ENCODE data around the gene CRNKL1. TPM values are rescaled to one million over a fixed set of nuclear protein-coding genes. Genes with fewer than 3 reads are reported as not detected.

Gene CRNKL1
- total RNA-seq, 4 donors from 2014 or later = 24.9 to 37.7 (median 31.7) TPM

DNA sequence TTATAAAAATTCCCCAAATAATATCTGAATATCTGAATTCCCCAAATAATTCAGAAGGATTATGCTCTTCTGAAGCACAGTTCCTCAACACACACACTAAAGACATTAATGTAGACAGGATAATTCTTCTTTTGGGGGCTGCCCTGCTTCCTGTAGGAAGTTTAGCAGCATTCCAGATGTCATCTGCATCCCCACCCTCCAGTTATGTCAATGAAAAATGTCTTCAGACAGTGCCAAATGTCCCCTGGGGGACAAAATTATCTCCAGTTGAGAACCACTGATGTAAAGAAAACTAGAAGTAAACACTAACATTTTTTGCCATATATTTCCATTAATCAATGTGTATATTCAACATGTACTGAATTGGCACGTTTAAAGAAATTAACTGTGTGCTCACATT is 61.0 kb downstream of the CRNKL1 start:
- 17 to 20% methylated on average over 1 of the region's 1 CpG for WGBS, 2 donors (ENCODE audit: low coverage in 1 of 2)
- Histone ChIP-seq H3K4me3 (no peak overlapping the region), H3K4me1 (peaks cover 16 to 89% (median 34%) of the 10 kb centered on the region in 3 donors), H3K9me3 (no peaks in the 10 kb centered on the region), H3K36me3 (peaks cover 0 to 27% of the 10 kb centered on the region in 2 donors), H3K27me3 (no peaks in the 10 kb centered on the region), H3K27ac (no peak overlapping the region)
- no peak for ATAC-seq
- TF ChIP-seq POLR2AphosphoS5 (IDR thresholded peaks at IDR 0.05) = no peak

GRCh38 chr20:19990850-19991249 is 61.4 kb downstream of the CRNKL1 start:
- no peak for ATAC-seq
- H3K27ac ChIP-seq = no peak overlapping the region
- peaks cover 16 to 89% (median 34%) of the 10 kb centered on the region in 3 donors for H3K4me1 ChIP-seq
- 82 to 83% methylated on average over 4 to 5 of the region's 5 CpGs for WGBS, 2 donors (ENCODE audit: low coverage in 1 of 2)
- H3K4me3 ChIP-seq = no peak overlapping the region
- no peaks in the 10 kb centered on the region for H3K9me3 ChIP-seq
- no peaks in the 10 kb centered on the region for H3K27me3 ChIP-seq
- H3K36me3 ChIP-seq = peaks cover 0 to 23% of the 10 kb centered on the region in 2 donors
- TF ChIP-seq POLR2AphosphoS5 (IDR thresholded peaks at IDR 0.05) = no peak
- no peak for TF ChIP-seq POLR2A (IDR thresholded peaks at IDR 0.05)
- no peak for TF ChIP-seq EP300 (IDR thresholded peaks at IDR 0.05)
- TF ChIP-seq, protein P1, sequence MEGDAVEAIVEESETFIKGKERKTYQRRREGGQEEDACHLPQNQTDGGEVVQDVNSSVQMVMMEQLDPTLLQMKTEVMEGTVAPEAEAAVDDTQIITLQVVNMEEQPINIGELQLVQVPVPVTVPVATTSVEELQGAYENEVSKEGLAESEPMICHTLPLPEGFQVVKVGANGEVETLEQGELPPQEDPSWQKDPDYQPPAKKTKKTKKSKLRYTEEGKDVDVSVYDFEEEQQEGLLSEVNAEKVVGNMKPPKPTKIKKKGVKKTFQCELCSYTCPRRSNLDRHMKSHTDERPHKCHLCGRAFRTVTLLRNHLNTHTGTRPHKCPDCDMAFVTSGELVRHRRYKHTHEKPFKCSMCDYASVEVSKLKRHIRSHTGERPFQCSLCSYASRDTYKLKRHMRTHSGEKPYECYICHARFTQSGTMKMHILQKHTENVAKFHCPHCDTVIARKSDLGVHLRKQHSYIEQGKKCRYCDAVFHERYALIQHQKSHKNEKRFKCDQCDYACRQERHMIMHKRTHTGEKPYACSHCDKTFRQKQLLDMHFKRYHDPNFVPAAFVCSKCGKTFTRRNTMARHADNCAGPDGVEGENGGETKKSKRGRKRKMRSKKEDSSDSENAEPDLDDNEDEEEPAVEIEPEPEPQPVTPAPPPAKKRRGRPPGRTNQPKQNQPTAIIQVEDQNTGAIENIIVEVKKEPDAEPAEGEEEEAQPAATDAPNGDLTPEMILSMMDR (IDR thresholded peaks at IDR 0.05) = no peak

DNA sequence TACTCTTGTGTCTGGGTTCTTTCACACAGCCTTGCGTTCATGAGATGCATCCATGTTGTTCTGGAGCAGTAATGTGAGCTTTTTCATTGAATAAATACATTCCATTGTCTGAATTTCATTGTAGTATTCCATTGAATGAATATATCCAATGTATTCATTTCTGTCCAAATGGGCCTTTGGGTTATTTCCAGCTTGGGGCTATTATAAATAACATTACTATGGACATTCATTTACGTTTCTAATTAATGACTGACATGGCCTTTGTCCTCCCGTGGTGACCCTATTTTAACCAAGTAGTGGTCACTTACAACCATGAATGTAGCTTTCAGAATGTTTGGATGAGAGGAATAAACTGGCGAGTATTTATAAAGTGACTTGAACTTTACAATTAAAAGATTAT is 65.2 kb downstream of the CRNKL1 start:
- 60 to 74% methylated on average over 3 to 4 of the region's 4 CpGs for WGBS, 2 donors (ENCODE audit: low coverage in 1 of 2)
- Histone ChIP-seq H3K27me3 (no peaks in the 10 kb centered on the region), H3K9me3 (no peaks in the 10 kb centered on the region), H3K4me3 (no peak overlapping the region), H3K27ac (peak overlapping the region in 3 of 4 donors; percentile 16 to 54 (median 25)), H3K36me3 (peaks cover 0 to 19% of the 10 kb centered on the region in 2 donors), H3K4me1 (peaks cover 5 to 87% (median 12%) of the 10 kb centered on the region in 3 donors)
- TF ChIP-seq POLR2AphosphoS5 (IDR thresholded peaks at IDR 0.05) (no peak), POLR2A (IDR thresholded peaks at IDR 0.05) (no peak), EP300 (IDR thresholded peaks at IDR 0.05) (no peak)
- TF ChIP-seq, protein P1 (IDR thresholded peaks at IDR 0.05) = no peak
- no peak for ATAC-seq

DNA sequence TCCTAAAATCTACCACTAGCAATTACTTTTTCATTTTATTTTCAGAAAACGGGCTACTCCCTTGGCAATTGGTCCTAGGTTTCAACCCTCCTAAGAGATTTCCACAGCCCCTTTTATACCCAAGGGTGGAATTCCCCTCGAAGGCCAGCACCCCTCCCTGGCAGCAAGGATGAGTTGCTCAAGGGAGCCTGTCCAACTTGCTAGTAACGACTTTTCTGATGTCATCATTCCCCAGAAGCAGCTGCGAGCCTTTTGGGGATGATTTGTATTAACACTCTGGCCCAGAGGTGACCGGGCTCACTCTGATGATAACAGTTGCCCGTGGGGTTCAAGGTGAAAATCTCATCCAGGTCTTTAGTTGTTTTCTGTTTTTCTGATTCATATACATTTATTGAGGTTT is 65.8 kb downstream of the CRNKL1 start:
- Histone ChIP-seq H3K4me3 (no peak overlapping the region), H3K27me3 (no peaks in the 10 kb centered on the region), H3K9me3 (no peaks in the 10 kb centered on the region), H3K4me1 (peaks cover 5 to 87% (median 8%) of the 10 kb centered on the region in 3 donors), H3K27ac (peak overlapping the region; percentile 16 to 54 (median 31)), H3K36me3 (peaks cover 0 to 17% of the 10 kb centered on the region in 2 donors)
- TF ChIP-seq POLR2AphosphoS5 (IDR thresholded peaks at IDR 0.05) (no peak), POLR2A (IDR thresholded peaks at IDR 0.05) (no peak)
- TF ChIP-seq, protein P1 (IDR thresholded peaks at IDR 0.05) = no peak
- 12 to 13% methylated on average over 5 to 6 of the region's 6 CpGs for WGBS, 2 donors (ENCODE audit: low coverage in 1 of 2)
- ATAC-seq = peak; percentile 81

Other genes with a start within 250 kb of the CRNKL1 start
- 10 to 100 TPM; 22.7 to 47.0 (median 31.0) TPM for gene NAA20, start 35.1 kb downstream of the CRNKL1 start, total RNA-seq
- gene CFAP61, start 66 bp upstream of the CRNKL1 start, total RNA-seq = under 1 TPM in 3 of 4 donors, not detected in 1; 0.27 to 0.54 (median 0.30) TPM